Measurements from ENCODE around the gene ABLIM2. TPM values are rescaled to one million over a fixed set of nuclear protein-coding genes. Genes with fewer than 3 reads are reported as not detected.

Gene ABLIM2
- polyA plus RNA-seq, 4 donors = 1.1 to 12.7 (median 4.4) TPM

DNA sequence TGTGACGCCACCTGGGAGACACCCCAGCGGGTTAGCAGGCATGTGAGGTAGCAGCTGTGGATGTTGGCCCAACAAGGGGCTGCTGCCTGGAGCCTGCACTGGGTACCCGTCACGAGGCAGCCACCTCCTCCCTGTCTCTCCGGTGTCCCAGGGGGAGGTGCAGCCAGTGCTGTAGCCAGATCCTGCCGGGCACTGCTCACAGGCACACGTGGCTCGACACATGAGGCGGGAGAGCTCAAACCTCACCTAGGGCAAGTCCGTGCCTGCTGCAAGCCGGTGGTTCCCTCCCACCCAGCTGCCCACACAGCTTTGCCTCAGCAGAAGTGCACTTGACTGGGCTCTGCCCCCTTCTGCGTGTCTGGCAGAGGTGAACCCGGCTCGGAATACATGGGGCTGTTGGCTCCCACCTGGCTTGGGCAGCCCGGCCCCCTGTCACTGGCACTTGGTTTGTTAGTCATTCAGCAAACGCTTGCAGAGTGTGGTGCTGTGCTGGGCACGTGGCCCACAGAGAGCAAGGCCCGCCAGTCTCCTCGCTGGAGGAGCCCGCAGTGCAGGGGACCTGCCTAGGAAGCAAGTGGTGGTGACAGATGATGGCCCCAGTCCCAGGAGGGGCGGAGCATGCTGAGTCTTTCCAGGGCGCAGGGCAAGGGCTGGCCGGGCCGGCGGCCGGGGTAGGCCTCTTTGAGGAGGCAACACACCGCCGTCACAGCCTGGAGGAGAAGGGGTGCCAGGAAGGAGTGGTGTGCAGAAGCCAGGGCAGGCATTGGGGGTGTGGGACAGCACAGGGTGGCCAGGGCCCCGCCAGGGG is 30.3 kb upstream of the ABLIM2 start:
- FAIRE-seq = no peak
- 31 to 69% (median 43%) methylated on average over 27 to 29 of the region's 29 CpGs for WGBS, 3 donors

GRCh38 chr4:8188085-8188484 is 29.5 kb upstream of the ABLIM2 start:
- H3K27ac ChIP-seq (ENCODE audit: low read depth in 1 of 3, low read length in 2 of 3) = no peak overlapping the region
- no peaks in the 10 kb centered on the region for H3K9me3 ChIP-seq (ENCODE audit: control insufficient read depth in 2 of 2, insufficient read depth in 1 of 2, low read depth in 1 of 2, low read length in 1 of 2)
- no peak overlapping the region for H3K4me3 ChIP-seq (ENCODE audit: low read depth in 1 of 3, low read length in 3 of 3)
- whole genome bisulfite sequencing, 3 donors = 31 to 80% (median 49%) methylated on average over 12 of the region's 12 CpGs
- H3K36me3 ChIP-seq (ENCODE audit: control insufficient read depth in 3 of 3, insufficient read depth in 2 of 3, low read depth in 1 of 3, low read length in 3 of 3) = no peaks in the 10 kb centered on the region
- DNase-seq = peak in 1 of 2 donors; percentile 52
- H3K27me3 ChIP-seq (ENCODE audit: control insufficient read depth in 3 of 3, insufficient read depth in 3 of 3, low read length in 3 of 3) = no peaks in the 10 kb centered on the region
- FAIRE-seq = no peak
- H3K4me1 ChIP-seq (ENCODE audit: control insufficient read depth in 3 of 3, insufficient read depth in 2 of 3, low read depth in 1 of 3, low read length in 2 of 3) = peaks cover 0 to 7% (median 1%) of the 10 kb centered on the region in 3 donors

More for the DNA sequence above, 30.3 kb upstream of the ABLIM2 start:
- Histone ChIP-seq H3K4me3 (ENCODE audit: low read depth in 1 of 3, low read length in 3 of 3) (no peak overlapping the region), H3K9me3 (ENCODE audit: control insufficient read depth in 2 of 2, insufficient read depth in 1 of 2, low read depth in 1 of 2, low read length in 1 of 2) (no peaks in the 10 kb centered on the region), H3K4me1 (ENCODE audit: control insufficient read depth in 3 of 3, insufficient read depth in 2 of 3, low read depth in 1 of 3, low read length in 2 of 3) (peaks cover 0 to 7% (median 0%) of the 10 kb centered on the region in 3 donors), H3K27me3 (ENCODE audit: control insufficient read depth in 3 of 3, insufficient read depth in 3 of 3, low read length in 3 of 3) (no peaks in the 10 kb centered on the region), H3K36me3 (ENCODE audit: control insufficient read depth in 3 of 3, insufficient read depth in 2 of 3, low read depth in 1 of 3, low read length in 3 of 3) (no peaks in the 10 kb centered on the region), H3K27ac (ENCODE audit: low read depth in 1 of 3, low read length in 2 of 3) (no peak overlapping the region)
- no peak for DNase-seq

- Histone ChIP-seq H3K27me3 (ENCODE audit: control insufficient read depth in 3 of 3, insufficient read depth in 3 of 3, low read length in 3 of 3) (no peaks in the 10 kb centered on the region), H3K4me3 (ENCODE audit: low read depth in 1 of 3, low read length in 3 of 3) (no peak overlapping the region), H3K27ac (ENCODE audit: low read depth in 1 of 3, low read length in 2 of 3) (no peak overlapping the region), H3K9me3 (ENCODE audit: control insufficient read depth in 2 of 2, insufficient read depth in 1 of 2, low read depth in 1 of 2, low read length in 1 of 2) (no peaks in the 10 kb centered on the region), H3K36me3 (ENCODE audit: control insufficient read depth in 3 of 3, insufficient read depth in 2 of 3, low read depth in 1 of 3, low read length in 3 of 3) (no peaks in the 10 kb centered on the region), H3K4me1 (ENCODE audit: control insufficient read depth in 3 of 3, insufficient read depth in 2 of 3, low read depth in 1 of 3, low read length in 2 of 3) (peaks cover 3 to 22% (median 4%) of the 10 kb centered on the region in 3 donors)
- no peak for DNase-seq
- 74 to 94% (median 89%) methylated on average over 9 of the region's 9 CpGs for WGBS, 3 donors
- no peak for FAIRE-seq
Measured at GRCh38 chr4:8185930-8186329, 27.3 kb upstream of the ABLIM2 start.

DNA sequence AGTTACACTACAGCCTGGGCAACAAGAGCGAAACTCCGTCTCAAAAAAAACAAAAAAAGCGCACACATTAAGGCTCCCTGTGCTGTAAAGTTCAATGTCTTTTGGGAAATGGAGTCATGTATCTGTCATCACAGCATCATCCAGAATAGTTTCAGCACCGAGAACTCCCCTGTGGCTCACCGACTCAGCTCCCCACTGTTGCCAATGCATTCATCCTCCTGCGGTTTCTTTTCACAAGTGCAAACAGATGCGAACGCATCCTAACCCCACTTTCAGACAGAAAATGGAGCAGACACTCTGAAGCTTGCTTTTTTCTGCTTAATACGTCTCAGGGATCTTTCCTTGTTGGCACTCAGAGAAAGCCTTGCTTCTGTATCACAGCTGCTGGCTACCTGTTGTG is 26.7 kb upstream of the ABLIM2 start:
- whole genome bisulfite sequencing, 3 donors = 75 to 83% (median 83%) methylated on average over 9 of the region's 9 CpGs
- H3K27ac ChIP-seq (ENCODE audit: low read depth in 1 of 3, low read length in 2 of 3) = no peak overlapping the region
- FAIRE-seq = no peak

DNA sequence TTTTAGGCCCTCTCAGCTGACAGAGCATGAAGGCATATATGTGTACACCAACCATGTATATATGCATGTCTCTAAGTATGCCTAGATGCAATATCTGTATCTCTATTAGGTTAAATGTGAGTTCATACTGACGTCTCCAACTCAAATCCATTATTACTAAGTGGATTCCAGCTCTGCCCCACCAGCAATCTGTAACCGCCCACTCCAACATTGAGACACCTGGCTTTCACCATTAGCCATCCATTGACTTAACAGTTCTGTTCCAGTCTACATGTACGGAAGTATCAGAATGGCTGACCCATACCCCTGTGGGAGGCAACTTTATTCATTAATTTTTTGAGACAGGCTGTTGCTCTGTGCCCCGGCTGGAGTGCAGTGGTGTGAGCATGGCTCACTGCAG is 25.4 kb upstream of the ABLIM2 start:
- no peak for FAIRE-seq
- H3K4me3 ChIP-seq (ENCODE audit: low read depth in 1 of 3, low read length in 3 of 3) = no peak overlapping the region

More for the DNA sequence above, 26.7 kb upstream of the ABLIM2 start:
- Histone ChIP-seq H3K36me3 (ENCODE audit: control insufficient read depth in 3 of 3, insufficient read depth in 2 of 3, low read depth in 1 of 3, low read length in 3 of 3) (no peaks in the 10 kb centered on the region), H3K27me3 (ENCODE audit: control insufficient read depth in 3 of 3, insufficient read depth in 3 of 3, low read length in 3 of 3) (no peaks in the 10 kb centered on the region), H3K9me3 (ENCODE audit: control insufficient read depth in 2 of 2, insufficient read depth in 1 of 2, low read depth in 1 of 2, low read length in 1 of 2) (no peaks in the 10 kb centered on the region), H3K4me3 (ENCODE audit: low read depth in 1 of 3, low read length in 3 of 3) (no peak overlapping the region), H3K4me1 (ENCODE audit: control insufficient read depth in 3 of 3, insufficient read depth in 2 of 3, low read depth in 1 of 3, low read length in 2 of 3) (peaks cover 3 to 26% (median 4%) of the 10 kb centered on the region in 3 donors)
- no peak for DNase-seq

GRCh38 chr4:8182858-8183725 is 24.5 kb upstream of the ABLIM2 start:
- no peaks in the 10 kb centered on the region for H3K36me3 ChIP-seq (ENCODE audit: control insufficient read depth in 3 of 3, insufficient read depth in 2 of 3, low read depth in 1 of 3, low read length in 3 of 3)
- peaks cover 3 to 27% (median 4%) of the 10 kb centered on the region in 3 donors for H3K4me1 ChIP-seq (ENCODE audit: control insufficient read depth in 3 of 3, insufficient read depth in 2 of 3, low read depth in 1 of 3, low read length in 2 of 3)
- FAIRE-seq = no peak
- no peak overlapping the region for H3K4me3 ChIP-seq (ENCODE audit: low read depth in 1 of 3, low read length in 3 of 3)
- WGBS, 3 donors = 24 to 54% (median 40%) methylated on average over 19 to 25 of the region's 25 CpGs
- peak; percentile 69 to 89 for DNase-seq
- H3K9me3 ChIP-seq (ENCODE audit: control insufficient read depth in 2 of 2, insufficient read depth in 1 of 2, low read depth in 1 of 2, low read length in 1 of 2) = no peaks in the 10 kb centered on the region
- no peaks in the 10 kb centered on the region for H3K27me3 ChIP-seq (ENCODE audit: control insufficient read depth in 3 of 3, insufficient read depth in 3 of 3, low read length in 3 of 3)
- peak overlapping the region in 1 of 3 donors; percentile 22 for H3K27ac ChIP-seq (ENCODE audit: low read depth in 1 of 3, low read length in 2 of 3)

More for the DNA sequence above, 25.4 kb upstream of the ABLIM2 start:
- 66 to 84% (median 67%) methylated on average over 4 of the region's 4 CpGs for WGBS, 3 donors
- DNase-seq = no peak
- Histone ChIP-seq H3K27ac (ENCODE audit: low read depth in 1 of 3, low read length in 2 of 3) (no peak overlapping the region), H3K4me1 (ENCODE audit: control insufficient read depth in 3 of 3, insufficient read depth in 2 of 3, low read depth in 1 of 3, low read length in 2 of 3) (peaks cover 3 to 27% (median 4%) of the 10 kb centered on the region in 3 donors), H3K36me3 (ENCODE audit: control insufficient read depth in 3 of 3, insufficient read depth in 2 of 3, low read depth in 1 of 3, low read length in 3 of 3) (no peaks in the 10 kb centered on the region), H3K9me3 (ENCODE audit: control insufficient read depth in 2 of 2, insufficient read depth in 1 of 2, low read depth in 1 of 2, low read length in 1 of 2) (no peaks in the 10 kb centered on the region), H3K27me3 (ENCODE audit: control insufficient read depth in 3 of 3, insufficient read depth in 3 of 3, low read length in 3 of 3) (no peaks in the 10 kb centered on the region)

DNA sequence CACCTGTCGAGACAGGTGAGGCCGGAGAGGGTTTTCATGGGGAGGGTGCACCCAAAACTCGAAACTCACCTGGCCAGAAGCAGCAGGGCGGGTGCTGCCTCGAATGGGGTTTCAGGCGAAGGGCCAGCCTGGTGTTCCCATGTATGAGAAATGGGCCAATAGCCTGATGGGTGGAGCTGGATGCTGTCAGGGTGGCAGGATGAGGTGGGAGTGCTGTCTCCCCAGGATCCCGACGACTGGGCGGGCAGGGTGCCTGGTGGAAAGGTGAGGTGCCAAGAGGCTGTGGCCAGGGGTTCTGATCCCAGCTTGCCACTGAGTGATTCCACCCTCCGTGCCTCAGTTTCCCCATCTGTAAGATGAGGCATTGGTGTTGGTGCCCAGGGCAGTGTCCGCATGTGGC is 23.7 kb upstream of the ABLIM2 start:
- no peak overlapping the region for H3K27ac ChIP-seq (ENCODE audit: low read depth in 1 of 3, low read length in 2 of 3)

DNA sequence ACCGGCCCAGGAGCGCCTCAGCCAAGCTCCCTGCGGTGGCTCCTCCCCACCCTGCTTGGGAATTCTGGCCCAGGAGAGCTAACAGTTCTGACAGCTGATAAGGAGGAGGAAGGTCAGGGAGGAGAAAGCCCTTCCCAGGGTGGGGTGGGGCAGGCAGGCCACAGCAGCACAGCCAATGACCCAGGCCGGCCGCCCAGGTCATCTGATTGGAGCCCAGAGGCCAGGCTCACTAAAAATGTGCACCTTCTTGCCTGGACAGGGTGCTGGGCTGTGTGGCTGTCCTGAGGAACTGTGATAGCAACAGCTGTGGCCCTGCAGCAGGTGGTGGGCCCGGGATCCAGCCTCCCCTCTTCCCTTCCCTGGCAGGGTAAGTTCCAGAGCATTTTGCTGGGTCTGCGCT is 23.2 kb upstream of the ABLIM2 start:
- H3K4me3 ChIP-seq (ENCODE audit: low read depth in 1 of 3, low read length in 3 of 3) = no peak overlapping the region
- H3K27me3 ChIP-seq (ENCODE audit: control insufficient read depth in 3 of 3, insufficient read depth in 3 of 3, low read length in 3 of 3) = no peaks in the 10 kb centered on the region
- no peak for FAIRE-seq
- no peaks in the 10 kb centered on the region for H3K9me3 ChIP-seq (ENCODE audit: control insufficient read depth in 2 of 2, insufficient read depth in 1 of 2, low read depth in 1 of 2, low read length in 1 of 2)
- H3K36me3 ChIP-seq (ENCODE audit: control insufficient read depth in 3 of 3, insufficient read depth in 2 of 3, low read depth in 1 of 3, low read length in 3 of 3) = no peaks in the 10 kb centered on the region
- H3K4me1 ChIP-seq (ENCODE audit: control insufficient read depth in 3 of 3, insufficient read depth in 2 of 3, low read depth in 1 of 3, low read length in 2 of 3) = peaks cover 3 to 30% (median 4%) of the 10 kb centered on the region in 3 donors
- H3K27ac ChIP-seq (ENCODE audit: low read depth in 1 of 3, low read length in 2 of 3) = no peak overlapping the region
- DNase-seq = peak; percentile 53 to 83
- 27 to 59% (median 34%) methylated on average over 6 to 7 of the region's 7 CpGs for WGBS, 3 donors

More for the DNA sequence above, 23.7 kb upstream of the ABLIM2 start:
- H3K9me3 ChIP-seq (ENCODE audit: control insufficient read depth in 2 of 2, insufficient read depth in 1 of 2, low read depth in 1 of 2, low read length in 1 of 2) = no peaks in the 10 kb centered on the region
- whole genome bisulfite sequencing, 3 donors = 28 to 83% (median 53%) methylated on average over 11 of the region's 11 CpGs
- FAIRE-seq = no peak
- H3K27me3 ChIP-seq (ENCODE audit: control insufficient read depth in 3 of 3, insufficient read depth in 3 of 3, low read length in 3 of 3) = no peaks in the 10 kb centered on the region
- no peaks in the 10 kb centered on the region for H3K36me3 ChIP-seq (ENCODE audit: control insufficient read depth in 3 of 3, insufficient read depth in 2 of 3, low read depth in 1 of 3, low read length in 3 of 3)
- H3K4me1 ChIP-seq (ENCODE audit: control insufficient read depth in 3 of 3, insufficient read depth in 2 of 3, low read depth in 1 of 3, low read length in 2 of 3) = peaks cover 3 to 27% (median 4%) of the 10 kb centered on the region in 3 donors
- no peak overlapping the region for H3K4me3 ChIP-seq (ENCODE audit: low read depth in 1 of 3, low read length in 3 of 3)
- DNase-seq = no peak

All from small intestine (tissue), 7 donors.